GM23338 (cell line): Measurements from ENCODE around the gene ABCD3. TPM values are rescaled to one million over a fixed set of nuclear protein-coding genes. Genes with fewer than 3 reads are reported as not detected.

Experiments
- ATAC-seq: fragments of 200-7000 bp; cut with Tn5 transposase; 3 replicates; pipeline ENCODE4 v1.9.1; 2020
- DNase-seq: peaks from one replicate; pipeline ENCODE4 v3.0.0-alpha.2; 2015; ENCODE audit warnings: low spot score
- H2AFZ ChIP-seq: fragments of 200-600 bp; sonication (generic); 2 replicates; pipeline ENCODE4 v1.8.0; 2016; ENCODE audit warnings: antibody characterized with exemption, mild to moderate bottlenecking, moderate library complexity
- H3F3A ChIP-seq: fragments of 200-600 bp; sonication (generic); replicated peaks from 2 replicates; pipeline ENCODE4 v1.8.0; 2017; ENCODE audit warnings: antibody characterized with exemption, mixed run types, low read depth
- H3K27ac ChIP-seq: fragments of 200-600 bp; sonication (generic); 2 replicates; pipeline ENCODE4 v1.6.1; 2016; ENCODE audit warnings: low read depth
- H3K27me3 ChIP-seq: fragments of 200-600 bp; sonication (generic); 2 replicates; pipeline ENCODE4 v1.8.0; 2016; ENCODE audit warnings: mild to moderate bottlenecking, mixed run types, moderate library complexity; ENCODE audit not compliant: insufficient read depth
- H3K36me3 ChIP-seq: fragments of 200-600 bp; sonication (generic); 2 replicates; pipeline ENCODE4 v1.8.0; 2016; ENCODE audit warnings: mild to moderate bottlenecking; ENCODE audit not compliant: insufficient read depth
- H3K4me1 ChIP-seq: fragments of 200-600 bp; sonication (generic); 2 replicates; pipeline ENCODE4 v1.8.0; 2016; ENCODE audit warnings: mild to moderate bottlenecking, moderate library complexity; ENCODE audit not compliant: insufficient read depth
- H3K4me2 ChIP-seq: fragments of 200-600 bp; sonication (generic); 2 replicates; pipeline ENCODE4 v1.7.1; 2017; ENCODE audit warnings: mixed run types
- H3K4me3 ChIP-seq: fragments of 200-600 bp; sonication (generic); 2 replicates; pipeline ENCODE4 v1.6.1; 2016; ENCODE audit warnings: mixed run types
- H3K79me2 ChIP-seq: fragments of 200-600 bp; sonication (generic); replicated peaks from 2 replicates; pipeline ENCODE4 v1.8.0; 2017; ENCODE audit warnings: mild to moderate bottlenecking; ENCODE audit not compliant: insufficient read depth
- H3K9me2 ChIP-seq: fragments of 200-600 bp; sonication (generic); 2 replicates; pipeline ENCODE4 v1.8.0; 2017; ENCODE audit not compliant: insufficient read depth
- H4K20me1 ChIP-seq: fragments of 200-600 bp; sonication (generic); replicated peaks from 2 replicates; pipeline ENCODE4 v1.8.0; 2017; ENCODE audit warnings: mild to moderate bottlenecking; ENCODE audit not compliant: insufficient read depth
- H3K27ac Mint-ChIP-seq: 2 replicates; pipeline ENCODE4 v1.8.0; 2020; ENCODE audit warnings: inconsistent platforms, mild to moderate bottlenecking, moderate library complexity, mixed read lengths
- H3K27me3 Mint-ChIP-seq: 3 replicates; pipeline ENCODE4 v1.8.0; 2022; ENCODE audit warnings: low read depth, mild to moderate bottlenecking, moderate library complexity, mixed read lengths, inconsistent platforms; ENCODE audit not compliant: insufficient read depth, poor library complexity
- H3K36me3 Mint-ChIP-seq: 3 replicates; pipeline ENCODE4 v1.8.0; 2021; ENCODE audit warnings: low read depth, mild to moderate bottlenecking, inconsistent platforms, moderate library complexity, mixed read lengths
- H3K4me1 Mint-ChIP-seq: 3 replicates; pipeline ENCODE4 v1.8.0; 2020; ENCODE audit warnings: mild to moderate bottlenecking, inconsistent platforms, mixed read lengths
- H3K4me3 Mint-ChIP-seq: 3 replicates; pipeline ENCODE4 v1.8.0; 2021; ENCODE audit warnings: moderate library complexity, mild to moderate bottlenecking, inconsistent platforms, mixed read lengths
- H3K9me3 Mint-ChIP-seq: 3 replicates; pipeline ENCODE4 v1.8.0; 2020; ENCODE audit warnings: moderate library complexity, mild to moderate bottlenecking, inconsistent platforms, mixed read lengths
- CREB1 ChIP-seq: fragments of 250-450 bp; sonication (Bioruptor Pico); IDR thresholded peaks from 2 replicates; pipeline ENCODE4 v1.5.0; 2020; ENCODE audit warnings: low read depth, mild to moderate bottlenecking, moderate library complexity
- ETS1 ChIP-seq: IDR thresholded peaks from 2 replicates; pipeline ENCODE4 v1.6.1; 2016; ENCODE audit warnings: antibody characterized with exemption
- EZH2 ChIP-seq: fragments of 200-600 bp; sonication (generic); IDR thresholded peaks from one replicate; pipeline ENCODE4 v1.8.0; 2017; ENCODE audit warnings: antibody characterized with exemption, mild to moderate bottlenecking, low read depth; ENCODE audit not compliant: unreplicated experiment
- EZH2phosphoT487 ChIP-seq: fragments of 200-600 bp; sonication (generic); IDR thresholded peaks from one replicate; pipeline ENCODE4 v1.8.1; 2018; ENCODE audit warnings: antibody characterized with exemption; ENCODE audit not compliant: unreplicated experiment
- JUNB ChIP-seq: IDR thresholded peaks from one replicate; pipeline ENCODE4 v1.6.1; 2016; ENCODE audit warnings: antibody characterized with exemption; ENCODE audit not compliant: unreplicated experiment
- NANOG ChIP-seq: IDR thresholded peaks from 2 replicates; pipeline ENCODE4 v1.6.1; 2016; ENCODE audit warnings: antibody characterized with exemption, borderline replicate concordance
- POLR2AphosphoS5 ChIP-seq: IDR thresholded peaks from 2 replicates; pipeline ENCODE4 v1.6.1; 2016; ENCODE audit warnings: antibody characterized with exemption, low read depth
- STAT1 ChIP-seq: IDR thresholded peaks from one replicate; pipeline ENCODE4 v1.6.1; 2016; ENCODE audit warnings: antibody characterized with exemption; ENCODE audit not compliant: unreplicated experiment
- ZNF114 ChIP-seq: fragments of 250-450 bp; sonication (Bioruptor Pico); IDR thresholded peaks from 2 replicates; pipeline ENCODE4 v1.5.0; 2020; ENCODE audit warnings: mild to moderate bottlenecking, moderate library complexity
- ZNF331 ChIP-seq: fragments of 250-450 bp; sonication (Bioruptor Pico); IDR thresholded peaks from 2 replicates; pipeline ENCODE4 v1.5.0; 2020; ENCODE audit warnings: low read depth, mild to moderate bottlenecking, moderate library complexity
- ZNF462 ChIP-seq: fragments of 250-450 bp; sonication (Bioruptor Pico); IDR thresholded peaks from 2 replicates; pipeline ENCODE4 v1.5.0; 2020; ENCODE audit warnings: mild to moderate bottlenecking, moderate library complexity
- polyA plus RNA-seq: library from polyadenylated mRNA; unstranded; fragments of >200 nt; fragmentation: Nextera tagmentation; extraction: Ambion mirVana; gene quantifications from 2 replicates; pipeline ENCODE4 v1.2.1, GENCODE V29; 2016
- total RNA-seq: library from RNA; depleted of rRNA; stranded (reverse); fragments of >200 nt; shearing (Covaris generic); gene quantifications from 2 replicates; pipeline ENCODE4 v1.2.3, GENCODE V29; 2014

Gene ABCD3
- total and polyA plus RNA-seq, 2 experiments from 2014 or later = 12.3 to 24.0 TPM

GRCh38 chr1:94551449-94551848 lies 133.3 kb downstream of the ABCD3 start (continued):
- TF ChIP-seq ETS1 = no peak
- TF ChIP-seq STAT1 = no peak
- TF ChIP-seq POLR2AphosphoS5 = no peak
- TF ChIP-seq NANOG = no peak
- no peak for TF ChIP-seq EZH2

- no peaks in the 10 kb centered on the region for H3K27me3 Mint-ChIP-seq
- H3K27ac Mint-ChIP-seq = no peak overlapping the region
- no peaks in the 10 kb centered on the region for H3K9me3 Mint-ChIP-seq
- Histone ChIP-seq H2AFZ (peak overlapping the region; percentile 53; the same call in 1 of the 2 replicates), H3K79me2 (no peaks in the 10 kb centered on the region), H3K27me3 (no peaks in the 10 kb centered on the region), H3K4me3 (no peak overlapping the region), H3K27ac (no peak overlapping the region), H4K20me1 (no peaks in the 10 kb centered on the region), H3K36me3 (no peaks in the 10 kb centered on the region), H3K4me1 (peaks cover 26% of the 10 kb centered on the region), H3F3A (no peaks in the 10 kb centered on the region), H3K9me2 (no peaks in the 10 kb centered on the region), H3K4me2 (peak overlapping the region; percentile 41; the same call in 1 of the 2 replicates)
- peaks cover 42% of the 10 kb centered on the region for H3K4me1 Mint-ChIP-seq
- ATAC-seq (peak; percentile 69), DNase-seq (peak; percentile 16)
- no peak overlapping the region for H3K4me3 Mint-ChIP-seq
- TF ChIP-seq POLR2AphosphoS5 (no peak), CREB1 (CRISPR knock-in tag) (no peak), EZH2 (no peak), EZH2phosphoT487 (no peak), ZNF114 (no peak), JUNB (no peak), ZNF331 (CRISPR knock-in tag) (no peak), ETS1 (no peak), ZNF462 (CRISPR knock-in tag) (no peak)
- no peaks in the 10 kb centered on the region for H3K36me3 Mint-ChIP-seq
Measured at GRCh38 chr1:94552071-94552586, 133.9 kb downstream of the ABCD3 start.
